Body of pancreas (tissue), 4 donors: ENCODE data around the gene CCDC77. TPM values are rescaled to one million over a fixed set of nuclear protein-coding genes. Genes with fewer than 3 reads are reported as not detected.

Experiments
- ATAC-seq: fragments of 150-250 bp; one replicate; pipeline ENCODE4 v1.9.1; 2016
- DNase-seq, 4 donors: peaks; one replicate each; pipeline ENCODE4 v3.0.0-alpha.2; 2019
- H3K27ac ChIP-seq, 4 donors: fragments of 200-600 bp; sonication (generic); 1 replicate in 3 of 4; 2 replicates in 1 of 4; pipeline versions ENCODE4 v1.5.1 to v1.6.1; 2016 to 2019; ENCODE audit warnings: mild to moderate bottlenecking in 1 of 4, mixed read lengths in 1 of 4, moderate library complexity in 1 of 4
- H3K27me3 ChIP-seq, 2 donors: fragments of 200-600 bp; sonication (generic); one replicate each; pipeline ENCODE4 v1.6.0; 2016; ENCODE audit warnings: mild to moderate bottlenecking in 1 of 2
- H3K36me3 ChIP-seq, 2 donors: fragments of 200-600 bp; sonication (generic); replicated peaks in 1 of 2; 2 replicates each; pipeline ENCODE4 v1.5.1; 2016; ENCODE audit warnings: low read depth in 2 of 2; ENCODE audit not compliant: insufficient read depth in 1 of 2
- H3K4me1 ChIP-seq: fragments of 200-600 bp; sonication (generic); one replicate; pipeline ENCODE4 v1.6.0; 2016
- H3K4me3 ChIP-seq, 2 donors: fragments of 200-600 bp; sonication (generic); 1 replicate in 1 of 2; 2 replicates in 1 of 2; pipeline ENCODE4 v1.5.1; 2016 to 2019
- H3K9me3 ChIP-seq, 3 donors: fragments of 200-600 bp; sonication (generic); 1 replicate in 2 of 3; 2 replicates in 1 of 3; pipeline ENCODE4 v1.5.1; 2016
- POLR2A ChIP-seq, 3 donors: fragments of 450-650 bp; IDR thresholded peaks; one replicate each; pipeline ENCODE4 v1.6.1; 2016; ENCODE audit warnings: antibody characterized with exemption in 3 of 3, mild to moderate bottlenecking in 2 of 3
- WGBS, 2 donors: methylation state at CpG; one replicate each; pipeline ENCODE4 v1.1.5; 2017; 5-methylcytosine and 5-hydroxymethylcytosine counted together
- intact Hi-C: fragments of 100-400 bp; cut with DNase I; formaldehyde crosslinking; loops from one replicate; pipeline ENCODE4 v1.15.1; 2023
- total RNA-seq, 2 donors: library from RNA; depleted of rRNA; stranded (reverse); fragments of >200 nt; gene quantifications; one replicate each; pipeline ENCODE4 v1.1.0, GENCODE V29; 2016
- TF ChIP-seq, protein P1 (sequence below), 7 experiments: fragments of 450-650 bp in 4 of 7; fragments of 200-600 bp in 3 of 7; sonication (generic) in 3 of 7; IDR thresholded peaks; one replicate each; pipeline ENCODE4 v1.5.1; 2016 to 2019; ENCODE audit warnings: antibody characterized with exemption in 7 of 7

CCDC77 gene
- total RNA-seq, 2 donors from 2014 or later, result 2.9 to 4.9 TPM

GRCh38 chr12:482061-482460, 80.6 kb downstream of the CCDC77 start:
- H3K27me3 ChIP-seq, result no peaks in the 10 kb centered on the region
- no peaks in the 10 kb centered on the region for H3K4me1 ChIP-seq
- no peak for DNase-seq
- H3K27ac ChIP-seq, result no peak overlapping the region
- H3K36me3 ChIP-seq, result no peaks in the 10 kb centered on the region
- intact Hi-C loops, result no loop called here
- H3K4me3 ChIP-seq, result no peak overlapping the region
- TF ChIP-seq, protein P1, sequence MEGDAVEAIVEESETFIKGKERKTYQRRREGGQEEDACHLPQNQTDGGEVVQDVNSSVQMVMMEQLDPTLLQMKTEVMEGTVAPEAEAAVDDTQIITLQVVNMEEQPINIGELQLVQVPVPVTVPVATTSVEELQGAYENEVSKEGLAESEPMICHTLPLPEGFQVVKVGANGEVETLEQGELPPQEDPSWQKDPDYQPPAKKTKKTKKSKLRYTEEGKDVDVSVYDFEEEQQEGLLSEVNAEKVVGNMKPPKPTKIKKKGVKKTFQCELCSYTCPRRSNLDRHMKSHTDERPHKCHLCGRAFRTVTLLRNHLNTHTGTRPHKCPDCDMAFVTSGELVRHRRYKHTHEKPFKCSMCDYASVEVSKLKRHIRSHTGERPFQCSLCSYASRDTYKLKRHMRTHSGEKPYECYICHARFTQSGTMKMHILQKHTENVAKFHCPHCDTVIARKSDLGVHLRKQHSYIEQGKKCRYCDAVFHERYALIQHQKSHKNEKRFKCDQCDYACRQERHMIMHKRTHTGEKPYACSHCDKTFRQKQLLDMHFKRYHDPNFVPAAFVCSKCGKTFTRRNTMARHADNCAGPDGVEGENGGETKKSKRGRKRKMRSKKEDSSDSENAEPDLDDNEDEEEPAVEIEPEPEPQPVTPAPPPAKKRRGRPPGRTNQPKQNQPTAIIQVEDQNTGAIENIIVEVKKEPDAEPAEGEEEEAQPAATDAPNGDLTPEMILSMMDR (IDR thresholded peaks at IDR 0.05), result no peak
- no peak for TF ChIP-seq POLR2A (IDR thresholded peaks at IDR 0.05)
- H3K9me3 ChIP-seq, result no peaks in the 10 kb centered on the region
- ATAC-seq, result no peak
- 79 to 100% methylated on average over 3 of the region's 3 CpGs for WGBS, 2 donors

GRCh38 chr12:484096-484495, 82.7 kb downstream of the CCDC77 start:
- Histone ChIP-seq H3K9me3 (no peaks in the 10 kb centered on the region), H3K4me3 (no peak overlapping the region), H3K36me3 (no peaks in the 10 kb centered on the region), H3K27me3 (no peaks in the 10 kb centered on the region), H3K4me1 (no peaks in the 10 kb centered on the region), H3K27ac (no peak overlapping the region)
- DNase-seq (no peak), ATAC-seq (no peak)
- TF ChIP-seq POLR2A (IDR thresholded peaks at IDR 0.05), result no peak
- TF ChIP-seq, protein P1 (IDR thresholded peaks at IDR 0.05), result no peak
- intact Hi-C loops, result no loop called here
- 73 to 76% methylated on average over 11 of the region's 11 CpGs for WGBS, 2 donors

- DNase-seq (no peak), ATAC-seq (no peak)
- no peaks in the 10 kb centered on the region for H3K9me3 ChIP-seq
- H3K27ac ChIP-seq, result no peak overlapping the region
- H3K4me3 ChIP-seq, result no peak overlapping the region
- intact Hi-C loops, result no loop called here
- H3K27me3 ChIP-seq, result no peaks in the 10 kb centered on the region
- no peaks in the 10 kb centered on the region for H3K36me3 ChIP-seq
- H3K4me1 ChIP-seq, result no peaks in the 10 kb centered on the region
- TF ChIP-seq, protein P1 (IDR thresholded peaks at IDR 0.05), result no peak
- TF ChIP-seq POLR2A (IDR thresholded peaks at IDR 0.05), result no peak
These were observed 88.8 kb downstream of the CCDC77 start for GRCh38 chr12:490260-490659.

Other genes starting within 250 kb of the CCDC77 start
- 1 to 10 TPM in 1 of 2 donors, under 1 TPM in 1; 0.33 to 6.7 TPM for gene SLC6A12, start 187.5 kb upstream of the CCDC77 start, total RNA-seq
- not detected for gene SLC6A13, start 138.8 kb upstream of the CCDC77 start, total RNA-seq
- gene KDM5A, start 12.3 kb upstream of the CCDC77 start, total RNA-seq, result 10 to 100 TPM; 24.4 to 67.6 TPM
- gene B4GALNT3, start 58.3 kb downstream of the CCDC77 start, total RNA-seq, result 1 to 10 TPM; 4.0 to 9.3 TPM